ENCODE data around the gene UBE2G2. TPM values are rescaled to one million over a fixed set of nuclear protein-coding genes. Genes with fewer than 3 reads are reported as not detected.

Gene UBE2G2
- total and polyA plus RNA-seq, 4 donors: 27.4 to 83.5 (median 40.9) TPM

DNA sequence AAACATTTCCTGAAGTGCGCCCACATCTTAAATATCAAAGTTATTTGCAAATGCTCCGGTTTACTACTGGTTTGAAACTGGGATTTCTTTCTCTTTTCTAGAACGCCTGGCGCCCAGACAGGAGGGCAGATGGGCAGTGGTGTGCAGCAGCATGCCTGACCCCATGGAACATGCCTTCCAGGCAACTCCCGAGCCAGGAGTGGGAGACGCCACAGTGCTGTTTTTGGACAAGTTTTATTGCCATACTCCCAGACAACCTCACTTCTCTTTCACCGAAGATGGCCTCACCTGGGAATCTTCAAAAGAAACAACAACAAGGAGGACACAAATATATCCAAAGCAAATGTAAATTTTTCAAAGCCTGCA, 21.5 kb downstream of the UBE2G2 start:
- no peak overlapping the region for H3K4me3 ChIP-seq (ENCODE audit: low read depth in 1 of 3, low read length in 3 of 3)
- DNase-seq (ENCODE audit: low spot score): no peak
- no peak overlapping the region for H3K9ac ChIP-seq (ENCODE audit: low read depth in 1 of 2, low read length in 2 of 2)
- no peaks in the 10 kb centered on the region for H3K27me3 ChIP-seq (ENCODE audit: control insufficient read depth in 4 of 4, insufficient read depth in 4 of 4, low read length in 3 of 4)
- no peaks in the 10 kb centered on the region for H3K9me3 ChIP-seq (ENCODE audit: control insufficient read depth in 4 of 4, low read length in 3 of 4)
- peaks cover 5 to 11% (median 9%) of the 10 kb centered on the region in 4 donors for H3K4me1 ChIP-seq (ENCODE audit: control insufficient read depth in 4 of 4, insufficient read depth in 4 of 4, low read length in 3 of 4)
- no peak for TF ChIP-seq EGR1 (IDR thresholded peaks at IDR 0.05; ENCODE audit: low read depth in 2 of 2)
- TF ChIP-seq HNF4G (IDR thresholded peaks at IDR 0.05): no peak
- TF ChIP-seq HNF4A (conservative IDR thresholded peaks at IDR 0.05): no peak
- TF ChIP-seq, protein P1, sequence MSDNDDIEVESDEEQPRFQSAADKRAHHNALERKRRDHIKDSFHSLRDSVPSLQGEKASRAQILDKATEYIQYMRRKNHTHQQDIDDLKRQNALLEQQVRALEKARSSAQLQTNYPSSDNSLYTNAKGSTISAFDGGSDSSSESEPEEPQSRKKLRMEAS (IDR thresholded peaks at IDR 0.05): no peak
- TF ChIP-seq, protein P2, sequence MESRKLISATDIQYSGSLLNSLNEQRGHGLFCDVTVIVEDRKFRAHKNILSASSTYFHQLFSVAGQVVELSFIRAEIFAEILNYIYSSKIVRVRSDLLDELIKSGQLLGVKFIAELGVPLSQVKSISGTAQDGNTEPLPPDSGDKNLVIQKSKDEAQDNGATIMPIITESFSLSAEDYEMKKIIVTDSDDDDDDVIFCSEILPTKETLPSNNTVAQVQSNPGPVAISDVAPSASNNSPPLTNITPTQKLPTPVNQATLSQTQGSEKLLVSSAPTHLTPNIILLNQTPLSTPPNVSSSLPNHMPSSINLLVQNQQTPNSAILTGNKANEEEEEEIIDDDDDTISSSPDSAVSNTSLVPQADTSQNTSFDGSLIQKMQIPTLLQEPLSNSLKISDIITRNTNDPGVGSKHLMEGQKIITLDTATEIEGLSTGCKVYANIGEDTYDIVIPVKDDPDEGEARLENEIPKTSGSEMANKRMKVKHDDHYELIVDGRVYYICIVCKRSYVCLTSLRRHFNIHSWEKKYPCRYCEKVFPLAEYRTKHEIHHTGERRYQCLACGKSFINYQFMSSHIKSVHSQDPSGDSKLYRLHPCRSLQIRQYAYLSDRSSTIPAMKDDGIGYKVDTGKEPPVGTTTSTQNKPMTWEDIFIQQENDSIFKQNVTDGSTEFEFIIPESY (IDR thresholded peaks at IDR 0.05): no peak
- no peak for TF ChIP-seq TAF1 (conservative IDR thresholded peaks at IDR 0.05)
- TF ChIP-seq NR2F2 (IDR thresholded peaks at IDR 0.05): no peak
- TF ChIP-seq, protein P3, sequence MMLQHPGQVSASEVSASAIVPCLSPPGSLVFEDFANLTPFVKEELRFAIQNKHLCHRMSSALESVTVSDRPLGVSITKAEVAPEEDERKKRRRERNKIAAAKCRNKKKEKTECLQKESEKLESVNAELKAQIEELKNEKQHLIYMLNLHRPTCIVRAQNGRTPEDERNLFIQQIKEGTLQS (IDR thresholded peaks at IDR 0.05): no peak
- no peak for TF ChIP-seq REST (IDR thresholded peaks at IDR 0.05)
- TF ChIP-seq FOXA2 (IDR thresholded peaks at IDR 0.05): no peak
- no peak for TF ChIP-seq FOXA1 (IDR thresholded peaks at IDR 0.05)
- no peak for TF ChIP-seq JUND (IDR thresholded peaks at IDR 0.05)
- no peak for TF ChIP-seq CTCF (IDR thresholded peaks at IDR 0.05; ENCODE audit: low read depth, low read length, missing input control)
- no peak for TF ChIP-seq GABPA (IDR thresholded peaks at IDR 0.05 in 1 of 2, conservative IDR thresholded peaks at IDR 0.05 in 1 of 2)
- no peak for TF ChIP-seq RAD21 (IDR thresholded peaks at IDR 0.05)
- TF ChIP-seq SP1 (IDR thresholded peaks at IDR 0.05): no peak
- TF ChIP-seq YY1 (IDR thresholded peaks at IDR 0.05): no peak
- no peak for TF ChIP-seq RXRA (IDR thresholded peaks at IDR 0.05)
- H3K27ac ChIP-seq (ENCODE audit: low read depth in 1 of 2, low read length in 2 of 2): no peak overlapping the region
- 93% methylated on average over 7 of the region's 7 CpGs for WGBS
- H3K36me3 ChIP-seq (ENCODE audit: control insufficient read depth in 4 of 4, insufficient read depth in 3 of 4, low read depth in 1 of 4, low read length in 3 of 4): peaks cover 4 to 13% (median 7%) of the 10 kb centered on the region in 4 donors
